ENCODE data around the gene MRPL34.
"Not testable (repeated sequence)": the region's sequence is repeated elsewhere in the genome, so short reads cannot be mapped to it uniquely, and the experiment has no call there.

The MRPL34 gene

DNA sequence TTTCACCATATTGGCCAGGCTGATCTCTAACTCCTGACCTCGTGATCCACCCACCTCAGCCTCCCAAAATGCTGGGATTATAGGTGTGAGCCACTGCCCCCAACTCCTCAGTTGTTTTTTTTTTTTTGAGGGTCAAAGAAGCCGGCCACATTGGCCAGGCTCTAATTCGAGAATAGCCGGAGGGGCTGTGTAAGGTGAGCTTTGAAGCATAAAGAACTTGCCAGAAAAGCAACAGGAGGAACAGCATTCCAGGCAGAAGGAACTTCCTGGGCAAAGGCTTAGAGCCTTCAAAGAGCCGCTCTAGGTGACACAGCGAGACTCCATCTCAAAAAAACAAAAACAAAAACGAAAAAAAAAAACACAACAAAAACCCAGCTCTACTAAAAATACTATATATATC, 39.6 kb upstream of the MRPL34 start:
- H3K27ac ChIP-seq: no peak overlapping the region
- H3K4me3 ChIP-seq (ENCODE audit: low read depth, low read length): no peak overlapping the region
- no peaks in the 10 kb centered on the region for H3K36me3 ChIP-seq (ENCODE audit: control insufficient read depth, insufficient read depth, low read length)
- no peak overlapping the region for H2AFZ ChIP-seq
- H3K4me2 ChIP-seq (ENCODE audit: low read length): no peak overlapping the region
- TF ChIP-seq, protein P1, sequence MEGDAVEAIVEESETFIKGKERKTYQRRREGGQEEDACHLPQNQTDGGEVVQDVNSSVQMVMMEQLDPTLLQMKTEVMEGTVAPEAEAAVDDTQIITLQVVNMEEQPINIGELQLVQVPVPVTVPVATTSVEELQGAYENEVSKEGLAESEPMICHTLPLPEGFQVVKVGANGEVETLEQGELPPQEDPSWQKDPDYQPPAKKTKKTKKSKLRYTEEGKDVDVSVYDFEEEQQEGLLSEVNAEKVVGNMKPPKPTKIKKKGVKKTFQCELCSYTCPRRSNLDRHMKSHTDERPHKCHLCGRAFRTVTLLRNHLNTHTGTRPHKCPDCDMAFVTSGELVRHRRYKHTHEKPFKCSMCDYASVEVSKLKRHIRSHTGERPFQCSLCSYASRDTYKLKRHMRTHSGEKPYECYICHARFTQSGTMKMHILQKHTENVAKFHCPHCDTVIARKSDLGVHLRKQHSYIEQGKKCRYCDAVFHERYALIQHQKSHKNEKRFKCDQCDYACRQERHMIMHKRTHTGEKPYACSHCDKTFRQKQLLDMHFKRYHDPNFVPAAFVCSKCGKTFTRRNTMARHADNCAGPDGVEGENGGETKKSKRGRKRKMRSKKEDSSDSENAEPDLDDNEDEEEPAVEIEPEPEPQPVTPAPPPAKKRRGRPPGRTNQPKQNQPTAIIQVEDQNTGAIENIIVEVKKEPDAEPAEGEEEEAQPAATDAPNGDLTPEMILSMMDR (IDR thresholded peaks at IDR 0.05): no peak
- H3K9me3 ChIP-seq (ENCODE audit: control insufficient read depth, low read length): no peaks in the 10 kb centered on the region
- H3K79me2 ChIP-seq: no peaks in the 10 kb centered on the region
- no peak overlapping the region for H3K9ac ChIP-seq
- H3K4me1 ChIP-seq: peaks cover 5% of the 10 kb centered on the region
- no peaks in the 10 kb centered on the region for H3K27me3 ChIP-seq (ENCODE audit: control insufficient read depth, insufficient read depth, low read length)

DNA sequence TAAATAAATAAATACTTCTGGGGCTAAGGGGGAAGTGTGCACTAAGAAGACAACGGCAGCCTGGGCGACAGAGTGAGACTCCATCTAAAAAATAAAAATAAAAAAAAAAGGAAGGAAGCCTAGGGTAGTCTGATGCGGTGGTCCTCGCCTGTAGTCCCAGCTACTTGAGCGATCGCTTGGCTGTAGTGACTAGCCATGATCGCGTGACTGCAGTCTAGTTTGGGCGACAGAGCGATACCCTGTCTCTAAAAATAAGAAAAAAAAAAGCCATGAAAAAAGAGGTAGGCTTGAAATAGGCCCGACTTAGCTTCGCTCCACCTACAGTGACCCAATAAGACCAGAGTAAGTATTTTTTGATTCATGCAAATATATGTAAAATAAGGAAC, 39.1 kb upstream of the MRPL34 start:
- TF ChIP-seq, protein P1 (IDR thresholded peaks at IDR 0.05): no peak
- Histone ChIP-seq H3K27me3 (ENCODE audit: control insufficient read depth, insufficient read depth, low read length) (no peaks in the 10 kb centered on the region), H3K9me3 (ENCODE audit: control insufficient read depth, low read length) (no peaks in the 10 kb centered on the region), H3K4me1 (peaks cover 5% of the 10 kb centered on the region), H2AFZ (no peak overlapping the region), H3K4me3 (ENCODE audit: low read depth, low read length) (peak overlapping the region; percentile 13), H3K79me2 (no peaks in the 10 kb centered on the region), H3K4me2 (ENCODE audit: low read length) (no peak overlapping the region), H3K36me3 (ENCODE audit: control insufficient read depth, insufficient read depth, low read length) (no peaks in the 10 kb centered on the region), H3K27ac (no peak overlapping the region), H3K9ac (no peak overlapping the region)

DNA sequence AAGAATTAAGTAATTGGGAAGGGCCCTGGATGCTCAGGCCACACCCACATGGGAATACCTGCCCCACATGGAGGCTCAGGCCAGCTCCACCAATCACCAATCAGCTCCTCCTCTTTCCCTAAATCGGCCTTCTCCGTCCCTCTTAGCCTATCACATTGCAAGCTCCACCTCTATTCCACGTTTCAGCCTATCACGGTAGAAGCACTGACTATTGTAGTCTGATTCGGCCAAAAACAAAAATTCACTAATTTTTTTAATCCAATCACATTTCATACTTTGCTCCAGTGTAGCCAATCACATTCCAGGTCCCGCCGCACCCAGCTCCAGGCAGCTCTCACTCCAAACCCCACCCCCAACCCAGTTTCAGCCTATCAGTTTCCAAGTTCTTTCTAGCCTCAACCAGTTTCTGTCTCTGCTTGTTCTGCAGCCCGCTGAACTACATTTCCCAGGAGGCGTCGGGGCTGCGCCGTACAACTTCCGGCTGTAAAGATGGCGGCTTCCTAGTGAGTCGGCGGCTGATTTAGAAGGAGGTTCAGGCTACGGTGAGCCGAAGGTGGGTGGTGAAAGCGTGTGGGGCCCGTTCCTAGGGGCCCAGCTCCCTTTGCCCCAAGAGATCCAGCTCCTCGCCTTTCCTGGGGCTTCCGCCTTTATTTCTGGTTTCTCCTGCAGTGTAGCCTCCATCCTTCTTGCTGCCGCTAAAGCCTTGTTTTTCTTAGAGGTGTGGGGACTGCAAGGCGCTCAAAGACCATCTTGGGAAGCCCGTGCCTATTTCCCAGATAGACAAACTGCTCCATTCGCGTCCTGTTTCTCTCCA, 38.5 kb upstream of the MRPL34 start, which contains the start of gene BABAM1:
Gene BABAM1 (plus strand): TSS at position 469 of the 814 bp plus-strand sequence. CDS start 1,364 bp downstream, outside the sequence.
- H3K27ac ChIP-seq: peak within 1 kb of the TSS; percentile 58
- H3K9ac ChIP-seq: peak within 1 kb of the TSS; percentile 64
- no peaks in the 10 kb centered on the region for H3K79me2 ChIP-seq
- peak within 1 kb of the TSS; percentile 98 for H2AFZ ChIP-seq
- TF ChIP-seq, protein P1 (IDR thresholded peaks at IDR 0.05): no peak
- peak within 1 kb of the TSS; percentile 97 for H3K4me3 ChIP-seq (ENCODE audit: low read depth, low read length)
- H3K36me3 ChIP-seq (ENCODE audit: control insufficient read depth, insufficient read depth, low read length): no peaks in the 10 kb centered on the region
- peaks cover 5% of the 10 kb centered on the region for H3K4me1 ChIP-seq
- no peaks in the 10 kb centered on the region for H3K27me3 ChIP-seq (ENCODE audit: control insufficient read depth, insufficient read depth, low read length)
- no peaks in the 10 kb centered on the region for H3K9me3 ChIP-seq (ENCODE audit: control insufficient read depth, low read length)
- peak within 1 kb of the TSS; percentile 90 for H3K4me2 ChIP-seq (ENCODE audit: low read length)

DNA sequence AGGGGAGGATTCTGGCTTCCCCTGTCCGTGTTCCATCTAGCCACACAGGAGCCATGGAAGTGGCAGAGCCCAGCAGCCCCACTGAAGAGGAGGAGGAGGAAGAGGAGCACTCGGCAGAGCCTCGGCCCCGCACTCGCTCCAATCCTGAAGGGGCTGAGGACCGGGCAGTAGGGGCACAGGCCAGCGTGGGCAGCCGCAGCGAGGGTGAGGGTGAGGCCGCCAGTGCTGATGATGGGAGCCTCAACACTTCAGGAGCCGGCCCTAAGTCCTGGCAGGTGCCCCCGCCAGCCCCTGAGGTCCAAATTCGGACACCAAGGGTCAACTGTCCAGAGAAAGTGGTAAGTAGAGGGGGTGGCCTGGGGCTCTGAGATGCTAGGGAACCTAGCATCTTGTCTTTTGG, 36.9 kb upstream of the MRPL34 start:
- Histone ChIP-seq H3K27ac (no peak overlapping the region), H3K9ac (no peak overlapping the region), H3K4me1 (peaks cover 5% of the 10 kb centered on the region), H2AFZ (no peak overlapping the region), H3K79me2 (no peaks in the 10 kb centered on the region), H3K4me3 (ENCODE audit: low read depth, low read length) (no peak overlapping the region), H3K4me2 (ENCODE audit: low read length) (no peak overlapping the region), H3K27me3 (ENCODE audit: control insufficient read depth, insufficient read depth, low read length) (no peaks in the 10 kb centered on the region), H3K36me3 (ENCODE audit: control insufficient read depth, insufficient read depth, low read length) (no peaks in the 10 kb centered on the region), H3K9me3 (ENCODE audit: control insufficient read depth, low read length) (no peaks in the 10 kb centered on the region)
- TF ChIP-seq, protein P1 (IDR thresholded peaks at IDR 0.05): no peak

DNA sequence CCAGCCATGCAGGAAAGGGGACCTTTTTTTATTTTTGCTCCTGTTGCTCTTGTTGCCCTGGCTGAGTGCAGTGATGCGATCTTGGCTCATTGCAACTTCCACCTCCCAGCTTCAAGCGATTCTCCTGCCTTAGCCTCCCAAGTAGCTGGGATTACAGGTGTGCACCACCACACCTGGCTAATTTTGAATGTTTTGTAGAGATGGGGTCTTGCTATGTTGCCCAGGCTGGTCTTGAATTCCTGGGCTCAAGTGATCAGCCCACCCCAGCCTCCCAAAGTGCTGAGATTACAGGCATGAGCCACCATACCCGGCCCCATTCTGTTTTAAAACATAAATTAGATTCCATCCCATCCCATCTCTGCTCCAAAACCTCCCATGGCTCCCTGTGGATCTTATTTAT, 30.8 kb upstream of the MRPL34 start:
- H3K79me2 ChIP-seq; H3K4me2 ChIP-seq (ENCODE audit: low read length); H3K9me3 ChIP-seq (ENCODE audit: control insufficient read depth, low read length); H3K4me1 ChIP-seq; H2AFZ ChIP-seq; H3K4me3 ChIP-seq (ENCODE audit: low read depth, low read length); H3K27me3 ChIP-seq (ENCODE audit: control insufficient read depth, insufficient read depth, low read length); H3K9ac ChIP-seq; H3K36me3 ChIP-seq (ENCODE audit: control insufficient read depth, insufficient read depth, low read length); H3K27ac ChIP-seq: not testable (repeated sequence)

Measured in parathyroid adenoma (tissue), 2 donors.